GM12891 (cell line): ENCODE results near the gene EXOC3.

ENCODE experiments used
- DNase-seq: peaks from one replicate; pipeline ENCODE4 v3.0.0; 2011; ENCODE audit warnings: low spot score; ENCODE audit not compliant: insufficient read length
- FAIRE-seq: peaks from 2 replicates; lab custom pipeline; 2011; peaks lifted over from hg19 to GRCh38; lab: Jason Lieb, UNC
- PAX5 ChIP-seq: IDR thresholded peaks from 2 replicates; pipeline ENCODE4 v1.6.1; 2011; ENCODE audit warnings: low read length, moderate library complexity, mild to moderate bottlenecking; ENCODE audit not compliant: insufficient read depth, severe bottlenecking
- POLR2A ChIP-seq: IDR thresholded peaks from 2 replicates; pipeline ENCODE4 v1.6.1; 2011; ENCODE audit warnings: low read depth, low read length, control low read depth
- POLR2AphosphoS5 ChIP-seq: IDR thresholded peaks from 2 replicates; pipeline ENCODE4 v1.6.1; 2011; ENCODE audit warnings: low read depth, low read length, control low read depth
- POU2F2 ChIP-seq: IDR thresholded peaks from 2 replicates; pipeline ENCODE4 v1.6.1; 2011; ENCODE audit warnings: low read depth, mild to moderate bottlenecking, control low read depth, low read length, moderate library complexity
- SPI1 ChIP-seq: IDR thresholded peaks from 2 replicates; pipeline ENCODE4 v1.6.1; 2011; ENCODE audit warnings: low read depth, low read length, control low read depth
- TAF1 ChIP-seq: IDR thresholded peaks from 2 replicates; pipeline ENCODE4 v1.6.1; 2011; ENCODE audit warnings: low read depth, low read length, control low read depth

EXOC3 gene

GRCh38 chr5:418162-419121 is 24.5 kb upstream of the EXOC3 start:
- DNase-seq: no peak
- TF ChIP-seq POLR2A: no peak
- TF ChIP-seq PAX5: no peak
- no peak for TF ChIP-seq TAF1

GRCh38 chr5:419970-420369 is 23.0 kb upstream of the EXOC3 start:
- FAIRE-seq (no peak), DNase-seq (no peak)
- TF ChIP-seq POLR2AphosphoS5 (0 out of 2 replicates have a peak, but pooled peaks have one; percentile 26), PAX5 (no peak)

More at GRCh38 chr5:418162-419121, 24.5 kb upstream of the EXOC3 start:
- no peak for FAIRE-seq

- FAIRE-seq (no peak), DNase-seq (no peak)
- TF ChIP-seq POLR2AphosphoS5 (peak; percentile 12; the same call in 1 of the 2 replicates), POLR2A (no peak), SPI1 (no peak)
Observed at GRCh38 chr5:420632-421286, 22.2 kb upstream of the EXOC3 start.

- TF ChIP-seq POLR2AphosphoS5 (no peak; the same call in 1 of the 2 replicates), PAX5 (no peak), POU2F2 (no peak), TAF1 (no peak), POLR2A (no peak), SPI1 (no peak)
- no peak for DNase-seq
- FAIRE-seq: no peak
Observed at GRCh38 chr5:421287-421880, 21.6 kb upstream of the EXOC3 start.

- no peak for DNase-seq
- no peak for FAIRE-seq
- no peak for TF ChIP-seq POLR2AphosphoS5
- TF ChIP-seq SPI1: no peak
- TF ChIP-seq PAX5: no peak
- no peak for TF ChIP-seq POU2F2
- no peak for TF ChIP-seq POLR2A
- no peak for TF ChIP-seq TAF1
Observed at GRCh38 chr5:421901-422300, 21.1 kb upstream of the EXOC3 start.

- FAIRE-seq (no peak), DNase-seq (no peak)
- no peak for TF ChIP-seq TAF1
- TF ChIP-seq POLR2A: no peak
- TF ChIP-seq PAX5: no peak
- TF ChIP-seq SPI1: no peak
- 0 out of 2 replicates have a peak, but pooled peaks have one; percentile 16 for TF ChIP-seq POLR2AphosphoS5
- no peak for TF ChIP-seq POU2F2
Observed at GRCh38 chr5:422323-423232, 20.4 kb upstream of the EXOC3 start.

- no peak for FAIRE-seq
- TF ChIP-seq POU2F2 (no peak), TAF1 (no peak), PAX5 (no peak), SPI1 (no peak), POLR2A (no peak), POLR2AphosphoS5 (no peak)
- DNase-seq: no peak
Observed at GRCh38 chr5:423233-423565, 19.8 kb upstream of the EXOC3 start.

- DNase-seq (no peak), FAIRE-seq (peak; percentile 95)
- TF ChIP-seq SPI1 (no peak), POLR2AphosphoS5 (0 out of 2 replicates have a peak, but pooled peaks have one; percentile 5)
Observed at GRCh38 chr5:423626-424261, 19.2 kb upstream of the EXOC3 start.
